Measurements from ENCODE around the gene AHDC1. TPM values are rescaled to one million over a fixed set of nuclear protein-coding genes. Genes with fewer than 3 reads are reported as not detected.
"Not testable (repeated sequence)": the region's sequence is repeated elsewhere in the genome, so short reads cannot be mapped to it uniquely, and the experiment has no call there.

Gene AHDC1
- total and polyA plus RNA-seq, 9 donors, result 11.2 to 159 (median 82.1) TPM

GRCh38 chr1:27646676-27647075 is 42.7 kb upstream of the AHDC1 start:
- H3K4me1 ChIP-seq (ENCODE audit: insufficient read depth), result no peaks in the 10 kb centered on the region
- H3K9me3 ChIP-seq, result no peaks in the 10 kb centered on the region
- intact Hi-C loops (cut with DNase I), result no loop called here
- 86 to 94% (median 88%) methylated on average over 8 of the region's 8 CpGs for WGBS, 3 donors
- no peaks in the 10 kb centered on the region for H3K27me3 ChIP-seq
- no peak for DNase-seq
- no peak overlapping the region for H3K4me3 ChIP-seq
- no peaks in the 10 kb centered on the region for H3K36me3 ChIP-seq
- no peak overlapping the region for H3K27ac ChIP-seq
- no peak for TF ChIP-seq POLR2A (IDR thresholded peaks at IDR 0.05)
- TF ChIP-seq EP300 (IDR thresholded peaks at IDR 0.05), result no peak
- TF ChIP-seq, protein P1, sequence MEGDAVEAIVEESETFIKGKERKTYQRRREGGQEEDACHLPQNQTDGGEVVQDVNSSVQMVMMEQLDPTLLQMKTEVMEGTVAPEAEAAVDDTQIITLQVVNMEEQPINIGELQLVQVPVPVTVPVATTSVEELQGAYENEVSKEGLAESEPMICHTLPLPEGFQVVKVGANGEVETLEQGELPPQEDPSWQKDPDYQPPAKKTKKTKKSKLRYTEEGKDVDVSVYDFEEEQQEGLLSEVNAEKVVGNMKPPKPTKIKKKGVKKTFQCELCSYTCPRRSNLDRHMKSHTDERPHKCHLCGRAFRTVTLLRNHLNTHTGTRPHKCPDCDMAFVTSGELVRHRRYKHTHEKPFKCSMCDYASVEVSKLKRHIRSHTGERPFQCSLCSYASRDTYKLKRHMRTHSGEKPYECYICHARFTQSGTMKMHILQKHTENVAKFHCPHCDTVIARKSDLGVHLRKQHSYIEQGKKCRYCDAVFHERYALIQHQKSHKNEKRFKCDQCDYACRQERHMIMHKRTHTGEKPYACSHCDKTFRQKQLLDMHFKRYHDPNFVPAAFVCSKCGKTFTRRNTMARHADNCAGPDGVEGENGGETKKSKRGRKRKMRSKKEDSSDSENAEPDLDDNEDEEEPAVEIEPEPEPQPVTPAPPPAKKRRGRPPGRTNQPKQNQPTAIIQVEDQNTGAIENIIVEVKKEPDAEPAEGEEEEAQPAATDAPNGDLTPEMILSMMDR (IDR thresholded peaks at IDR 0.05), result no peak

DNA sequence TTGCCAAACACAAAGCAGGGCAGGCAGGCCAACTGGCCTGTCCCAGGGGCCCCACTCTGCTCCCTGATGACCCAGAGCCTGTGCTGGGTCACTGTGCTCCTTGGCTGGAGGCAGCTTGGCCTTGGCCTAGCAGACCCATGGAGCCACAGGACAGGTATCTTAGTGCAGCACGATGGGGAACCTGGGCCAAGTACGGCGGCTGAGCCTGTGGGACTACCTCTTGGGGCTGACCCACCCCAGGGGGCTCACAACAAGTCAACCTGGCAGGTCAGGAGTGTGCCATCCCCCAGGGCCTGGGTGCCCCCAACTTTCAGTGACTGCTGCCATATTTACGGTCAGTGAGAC is 41.1 kb upstream of the AHDC1 start:
- no peak overlapping the region for H3K4me3 ChIP-seq
- H3K9me3 ChIP-seq, result no peaks in the 10 kb centered on the region
- intact Hi-C loops (cut with DNase I), result no loop called here
- no peak overlapping the region for H3K27ac ChIP-seq
- H3K36me3 ChIP-seq, result no peaks in the 10 kb centered on the region
- WGBS, 3 donors, result 90 to 100% (median 93%) methylated on average over 4 of the region's 4 CpGs
- TF ChIP-seq, protein P1 (IDR thresholded peaks at IDR 0.05), result no peak
- no peak for DNase-seq
- H3K4me1 ChIP-seq (ENCODE audit: insufficient read depth), result no peaks in the 10 kb centered on the region
- H3K27me3 ChIP-seq, result no peaks in the 10 kb centered on the region

- H3K4me3 ChIP-seq, result no peak overlapping the region
- WGBS, 3 donors, result 68 to 87% (median 83%) methylated on average over 5 of the region's 5 CpGs
- DNase-seq, result no peak
- H3K36me3 ChIP-seq, result no peaks in the 10 kb centered on the region
- no peak overlapping the region for H3K27ac ChIP-seq
- no peaks in the 10 kb centered on the region for H3K9me3 ChIP-seq
- TF ChIP-seq POLR2A (IDR thresholded peaks at IDR 0.05) (no peak), EP300 (IDR thresholded peaks at IDR 0.05) (no peak)
- TF ChIP-seq, protein P1 (IDR thresholded peaks at IDR 0.05), result no peak
- no peaks in the 10 kb centered on the region for H3K4me1 ChIP-seq (ENCODE audit: insufficient read depth)
- intact Hi-C loops (cut with DNase I), result no loop called here
- H3K27me3 ChIP-seq, result no peaks in the 10 kb centered on the region
Observed at GRCh38 chr1:27644369-27645070, 40.6 kb upstream of the AHDC1 start.

GRCh38 chr1:27643600-27644368 is 39.8 kb upstream of the AHDC1 start:
- WGBS, 3 donors, result 40 to 45% (median 44%) methylated on average over 13 of the region's 13 CpGs
- H3K4me1 ChIP-seq (ENCODE audit: insufficient read depth), result no peaks in the 10 kb centered on the region
- no peak overlapping the region for H3K4me3 ChIP-seq
- TF ChIP-seq, protein P1 (IDR thresholded peaks at IDR 0.05), result peak in 2 of 3 donors; percentile 15 to 36
- no peak for TF ChIP-seq EP300 (IDR thresholded peaks at IDR 0.05)
- H3K27ac ChIP-seq, result no peak overlapping the region
- intact Hi-C loops (cut with DNase I), result no loop called here
- H3K9me3 ChIP-seq, result no peaks in the 10 kb centered on the region
- no peaks in the 10 kb centered on the region for H3K36me3 ChIP-seq
- no peak for DNase-seq
- H3K27me3 ChIP-seq, result no peaks in the 10 kb centered on the region

DNA sequence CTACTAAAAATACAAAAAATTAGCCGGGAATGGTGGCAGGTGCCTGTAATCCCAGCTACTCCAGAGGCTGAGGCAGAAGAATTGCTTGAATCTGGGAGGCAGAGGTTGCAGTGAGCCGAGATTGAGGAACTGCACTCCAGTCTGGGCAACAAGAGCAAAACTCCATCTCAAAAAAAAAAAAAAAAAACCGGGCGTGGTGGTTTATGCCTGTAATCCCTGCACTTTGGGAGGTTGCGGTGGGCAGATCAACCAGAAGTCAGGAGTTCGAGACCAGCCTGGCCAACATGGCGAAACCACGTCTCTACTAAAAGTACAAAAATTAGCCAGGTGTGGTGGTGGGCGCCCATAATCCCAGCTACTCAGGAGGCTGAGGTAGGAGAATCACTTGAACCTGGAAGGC is 36.6 kb upstream of the AHDC1 start:
- H3K4me3 ChIP-seq; H3K4me1 ChIP-seq (ENCODE audit: insufficient read depth); H3K27me3 ChIP-seq; H3K36me3 ChIP-seq; H3K27ac ChIP-seq; H3K9me3 ChIP-seq; intact Hi-C loops (cut with DNase I); DNase-seq: not testable (repeated sequence)
- whole genome bisulfite sequencing, 3 donors, result 88 to 92% (median 89%) methylated on average over 9 of the region's 9 CpGs

All from ovary (tissue), 9 donors.